NCI-H1105 treated with DMSO at 0.1 percent for 48 hours (cell line): ENCODE results near the gene GTF2IRD1.
"Not testable (repeated sequence)": the region's sequence is repeated elsewhere in the genome, so short reads cannot be mapped to it uniquely, and the experiment has no call there.

ENCODE experiments used
- DNase-seq: peaks from one replicate; lab custom pipeline; 2025; lab: John Stamatoyannopoulos, UW

Gene GTF2IRD1

DNA sequence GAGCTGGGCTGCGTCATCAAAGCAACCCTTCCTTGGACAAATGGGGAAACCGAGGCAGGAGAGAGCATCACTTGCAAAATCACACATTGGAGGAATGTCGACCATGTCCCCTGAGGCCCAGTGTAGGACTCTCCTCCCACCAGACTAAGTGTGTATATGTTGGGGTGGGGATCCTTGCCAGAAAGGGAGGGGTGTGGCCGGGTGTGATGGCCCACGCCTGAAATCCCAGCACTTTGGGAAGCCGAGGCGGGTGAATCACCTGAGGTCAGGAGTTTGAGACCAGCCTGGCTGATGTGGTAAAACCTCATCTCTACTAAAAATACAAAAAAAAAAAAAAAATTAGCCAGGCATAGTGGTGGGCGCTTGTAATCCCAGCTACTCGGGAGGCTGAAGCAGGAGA lies 23.3 kb upstream of the GTF2IRD1 start:
- DNase-seq, result not testable (repeated sequence)

GRCh38 chr7:74430961-74431466 lies 22.7 kb upstream of the GTF2IRD1 start:
- DNase-seq, result no peak

DNA sequence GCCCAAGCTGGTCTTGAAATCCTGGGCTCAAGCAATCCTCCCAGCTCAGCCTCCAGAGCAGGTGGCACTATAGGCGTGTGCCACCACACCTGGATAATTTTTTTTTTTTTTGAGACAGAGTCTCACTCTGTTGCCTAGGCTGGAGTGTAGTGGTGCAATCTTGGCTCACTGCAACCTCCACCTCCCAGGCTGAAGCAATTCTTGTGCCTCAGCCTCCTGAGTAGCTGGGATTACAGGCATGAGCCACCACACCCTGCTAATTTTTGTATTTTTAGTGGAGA lies 16.5 kb upstream of the GTF2IRD1 start:
- not testable (repeated sequence) for DNase-seq

DNA sequence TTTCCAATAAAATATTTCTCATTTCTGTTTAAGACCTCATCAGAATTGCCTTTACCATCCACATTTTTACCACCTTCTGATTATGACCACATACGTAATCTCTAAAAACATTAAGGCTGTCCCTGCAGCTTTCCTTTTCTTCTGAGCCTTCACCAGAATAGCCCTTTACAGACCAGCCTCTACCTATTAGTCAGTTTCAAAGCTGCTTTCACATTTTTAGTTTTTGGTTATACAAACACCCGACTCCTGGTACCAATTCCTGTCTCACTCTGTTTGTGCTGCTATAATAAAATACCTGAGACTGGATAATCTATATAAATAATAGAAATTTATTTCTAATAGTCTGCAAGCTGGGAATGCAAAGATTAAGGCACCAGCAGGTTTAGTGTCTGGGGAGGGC lies 15.4 kb upstream of the GTF2IRD1 start:
- no peak for DNase-seq

DNA sequence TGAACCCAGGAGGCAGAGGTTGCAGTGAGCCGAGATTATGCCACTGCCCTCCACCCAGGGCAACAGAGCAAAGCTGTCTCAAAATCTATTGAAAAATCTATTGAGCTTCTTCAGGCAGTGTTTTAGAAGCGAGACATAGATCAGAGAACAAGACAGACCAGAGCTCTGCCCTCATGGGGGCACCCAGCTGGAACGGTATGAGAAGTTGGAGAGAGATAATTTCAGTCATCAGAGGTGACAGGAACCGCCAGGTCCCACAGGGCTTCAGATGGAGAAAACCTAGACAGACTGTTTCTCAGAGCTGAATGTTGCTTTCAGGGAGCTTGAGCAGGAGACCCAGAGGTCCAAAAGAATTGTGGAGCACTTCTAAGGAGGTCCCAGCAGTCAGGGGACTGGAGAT lies 14.2 kb upstream of the GTF2IRD1 start:
- DNase-seq, result no peak

DNA sequence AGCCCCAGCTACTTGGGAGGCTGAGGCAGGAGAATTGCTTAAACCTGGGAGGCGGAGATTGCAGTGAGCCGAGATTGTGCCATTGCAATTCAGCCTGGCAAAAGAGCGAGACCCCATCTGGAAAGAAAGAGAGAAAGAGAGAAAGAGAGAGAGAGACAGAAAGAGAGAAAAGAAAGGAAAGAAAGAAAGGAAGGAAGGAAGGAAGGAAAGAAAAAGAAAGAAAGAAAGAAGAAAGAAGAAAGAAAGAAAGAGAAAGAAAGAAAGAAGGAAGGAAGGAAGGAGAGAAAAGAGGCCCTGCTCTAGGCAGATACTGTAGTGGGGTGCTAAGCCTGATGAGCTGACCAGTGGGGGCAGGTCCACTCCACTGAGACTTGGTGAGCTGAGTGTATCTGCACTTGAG lies 13.6 kb upstream of the GTF2IRD1 start:
- not testable (repeated sequence) for DNase-seq

DNA sequence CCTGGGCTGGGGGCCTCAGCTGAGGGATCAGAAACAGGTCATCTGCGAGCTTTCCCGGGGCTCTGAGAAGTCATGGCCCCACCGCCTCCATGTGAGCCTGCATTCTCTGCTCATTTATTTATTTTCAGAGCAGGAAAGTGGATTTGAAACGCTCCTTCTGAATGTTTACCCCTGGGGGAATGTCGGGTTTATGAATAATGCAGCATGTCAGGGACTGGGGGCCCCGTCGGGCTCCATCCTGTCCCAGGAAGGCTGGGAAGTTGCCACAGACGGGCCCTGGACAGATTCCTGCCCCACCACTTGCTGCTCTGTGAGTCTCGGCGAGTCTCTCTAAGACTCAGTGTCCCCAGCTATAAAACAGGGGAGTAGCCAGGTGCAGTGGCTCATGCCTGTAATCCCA lies 11.9 kb upstream of the GTF2IRD1 start:
- no peak for DNase-seq

DNA sequence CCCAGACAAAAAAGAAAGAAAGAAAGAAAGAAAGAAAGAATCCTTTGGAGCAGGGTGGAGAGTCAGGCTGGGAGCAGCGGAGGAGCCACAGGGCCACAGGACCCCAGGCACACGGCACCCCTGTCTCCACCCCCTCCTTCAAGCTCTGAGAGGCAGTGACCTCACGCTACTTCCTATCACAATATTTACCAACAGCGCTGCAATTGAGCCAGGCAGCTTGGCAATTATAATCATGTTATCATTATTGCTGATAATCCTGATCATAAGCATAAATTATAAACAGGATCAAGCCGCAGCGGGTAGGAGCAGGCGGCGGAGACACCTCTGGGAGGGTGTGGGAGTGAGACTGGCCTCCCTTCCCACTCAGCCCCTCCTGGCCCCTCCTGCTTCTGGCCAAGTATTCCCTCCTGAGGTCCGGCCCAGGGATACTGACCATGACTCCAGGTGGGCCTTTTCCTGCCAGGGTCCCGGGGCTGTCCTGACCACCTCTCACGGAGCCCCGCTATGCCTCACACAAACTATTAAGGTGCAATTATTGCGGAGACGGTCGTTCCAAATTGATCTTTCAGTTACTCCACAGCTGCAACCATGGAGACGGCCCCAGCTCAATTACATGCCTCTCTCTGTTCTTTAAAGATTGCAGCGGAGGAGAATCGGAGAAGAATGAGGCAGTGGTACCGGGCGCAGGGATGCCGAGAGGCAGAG lies 10.0 kb upstream of the GTF2IRD1 start:
- DNase-seq, result no peak

GRCh38 chr7:74449144-74449543 lies 4.6 kb upstream of the GTF2IRD1 start:
- DNase-seq, result no peak

GRCh38 chr7:74449809-74450397 lies 3.8 kb upstream of the GTF2IRD1 start:
- DNase-seq, result no peak

- no peak for DNase-seq
Measured at GRCh38 chr7:74452748-74453321, 871 bp upstream of the GTF2IRD1 start.

DNA sequence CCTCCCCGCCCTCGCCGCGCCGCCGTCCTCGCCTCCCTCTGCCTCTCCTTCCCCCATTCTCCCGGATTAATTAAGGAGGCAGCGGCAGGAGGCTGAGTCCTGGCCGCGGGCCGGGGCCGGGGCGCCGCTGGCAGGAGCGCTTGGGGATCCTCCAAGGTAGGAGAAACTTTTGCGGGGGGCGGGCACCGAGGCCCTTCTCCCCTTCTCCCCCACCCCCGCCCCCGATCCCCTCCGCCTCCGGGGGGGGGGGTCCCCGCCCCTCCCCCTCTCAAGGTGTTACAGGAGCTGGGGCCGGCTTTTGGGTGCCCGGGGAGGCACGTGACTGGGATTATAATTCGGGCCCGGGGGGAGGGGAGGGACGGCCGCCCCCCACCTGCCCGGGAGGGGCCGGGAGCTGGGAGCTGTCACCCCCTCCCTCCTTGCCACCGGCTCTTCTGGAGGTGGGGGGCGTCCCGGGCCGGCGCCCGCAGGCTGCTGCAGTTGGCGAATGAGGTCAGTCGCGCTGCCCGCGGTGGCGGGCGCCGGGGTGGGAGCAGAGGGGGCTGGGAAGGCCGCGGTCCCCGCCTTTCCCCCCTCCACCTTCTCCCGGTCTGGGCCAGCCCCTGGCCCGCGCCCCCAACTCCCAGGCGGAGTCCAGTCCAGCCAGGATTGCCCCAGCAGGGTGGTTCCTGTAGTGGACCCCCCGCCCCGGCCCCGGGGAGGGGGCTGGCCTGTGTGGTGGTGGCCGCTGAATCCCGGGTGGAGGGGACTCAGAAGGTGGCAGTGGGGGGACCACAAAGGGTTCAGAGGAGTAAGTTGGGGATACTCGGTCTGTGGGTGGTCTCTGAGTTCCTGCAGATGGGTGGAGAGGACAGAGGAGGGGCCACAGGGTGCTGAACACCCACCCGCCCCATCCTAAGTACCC lies 567 bp downstream of the GTF2IRD1 start:
- no peak for DNase-seq

- no peak for DNase-seq
Measured at GRCh38 chr7:74454925-74455288, 1.2 kb downstream of the GTF2IRD1 start.

DNA sequence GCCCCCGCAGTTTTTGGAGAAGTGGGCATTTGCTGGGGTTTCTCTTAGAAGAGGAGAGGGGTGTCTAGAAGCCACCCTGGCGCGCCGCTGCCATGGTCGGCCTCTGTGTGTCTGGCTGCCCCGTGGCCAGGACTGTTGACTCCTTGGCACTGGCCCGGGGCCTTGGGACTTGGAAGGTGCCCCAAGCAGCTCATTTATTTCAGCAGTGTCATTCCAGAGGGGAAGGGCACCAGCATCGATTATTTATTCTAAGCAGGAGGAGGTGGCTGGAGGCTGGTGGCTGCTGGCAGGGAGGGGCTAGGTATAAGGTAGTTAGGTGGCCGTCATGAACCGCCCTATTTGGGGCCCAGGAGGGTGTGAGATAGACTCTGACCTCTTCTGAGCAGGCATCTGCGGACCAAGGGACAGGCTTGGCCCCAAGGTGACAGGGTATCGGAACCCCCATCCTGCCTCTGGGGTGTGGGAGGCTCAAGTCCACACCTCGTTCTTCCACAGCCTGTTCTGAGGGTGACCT lies 1.6 kb downstream of the GTF2IRD1 start:
- DNase-seq, result no peak

- no peak for DNase-seq
Measured at GRCh38 chr7:74455928-74456327, 2.2 kb downstream of the GTF2IRD1 start.

GRCh38 chr7:74457007-74457406 lies 3.3 kb downstream of the GTF2IRD1 start:
- DNase-seq, result no peak

DNA sequence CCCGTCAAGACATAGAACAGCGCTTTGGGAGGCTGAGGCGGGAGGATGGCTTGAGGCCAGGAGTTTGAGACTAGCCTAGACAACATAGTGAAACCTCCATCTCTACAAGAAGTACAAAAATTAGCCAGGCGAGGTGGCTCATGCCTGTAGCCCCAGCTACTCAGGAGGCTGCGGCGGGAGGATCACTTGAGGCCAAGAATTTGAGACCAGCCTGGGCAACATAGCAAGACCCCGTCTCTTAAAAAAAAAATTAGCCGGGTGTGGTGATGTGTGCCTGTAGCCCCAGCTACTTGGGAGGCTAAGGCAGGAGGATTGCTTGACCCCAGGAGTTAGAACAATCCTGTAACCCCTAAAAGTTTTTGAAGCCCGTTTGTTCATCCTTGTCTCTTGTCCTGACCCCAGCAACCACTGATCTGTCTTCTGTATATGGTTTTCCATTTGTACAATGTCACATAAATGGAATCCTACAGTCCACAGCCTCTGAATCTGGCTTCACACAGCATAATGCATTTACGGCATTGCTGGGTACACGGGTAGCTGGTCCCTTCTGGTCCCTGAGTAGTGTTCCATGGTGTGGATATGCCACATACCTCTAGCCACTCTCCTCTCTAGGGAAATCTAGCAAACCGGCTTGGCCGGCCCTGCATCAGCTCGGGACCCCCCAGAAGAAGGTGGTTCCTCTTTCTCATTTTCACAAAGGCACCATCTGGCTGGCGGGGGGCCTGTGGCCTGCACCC lies 8.4 kb downstream of the GTF2IRD1 start:
- no peak for DNase-seq

- DNase-seq, result no peak
Measured at GRCh38 chr7:74462707-74463100, 9.0 kb downstream of the GTF2IRD1 start.

DNA sequence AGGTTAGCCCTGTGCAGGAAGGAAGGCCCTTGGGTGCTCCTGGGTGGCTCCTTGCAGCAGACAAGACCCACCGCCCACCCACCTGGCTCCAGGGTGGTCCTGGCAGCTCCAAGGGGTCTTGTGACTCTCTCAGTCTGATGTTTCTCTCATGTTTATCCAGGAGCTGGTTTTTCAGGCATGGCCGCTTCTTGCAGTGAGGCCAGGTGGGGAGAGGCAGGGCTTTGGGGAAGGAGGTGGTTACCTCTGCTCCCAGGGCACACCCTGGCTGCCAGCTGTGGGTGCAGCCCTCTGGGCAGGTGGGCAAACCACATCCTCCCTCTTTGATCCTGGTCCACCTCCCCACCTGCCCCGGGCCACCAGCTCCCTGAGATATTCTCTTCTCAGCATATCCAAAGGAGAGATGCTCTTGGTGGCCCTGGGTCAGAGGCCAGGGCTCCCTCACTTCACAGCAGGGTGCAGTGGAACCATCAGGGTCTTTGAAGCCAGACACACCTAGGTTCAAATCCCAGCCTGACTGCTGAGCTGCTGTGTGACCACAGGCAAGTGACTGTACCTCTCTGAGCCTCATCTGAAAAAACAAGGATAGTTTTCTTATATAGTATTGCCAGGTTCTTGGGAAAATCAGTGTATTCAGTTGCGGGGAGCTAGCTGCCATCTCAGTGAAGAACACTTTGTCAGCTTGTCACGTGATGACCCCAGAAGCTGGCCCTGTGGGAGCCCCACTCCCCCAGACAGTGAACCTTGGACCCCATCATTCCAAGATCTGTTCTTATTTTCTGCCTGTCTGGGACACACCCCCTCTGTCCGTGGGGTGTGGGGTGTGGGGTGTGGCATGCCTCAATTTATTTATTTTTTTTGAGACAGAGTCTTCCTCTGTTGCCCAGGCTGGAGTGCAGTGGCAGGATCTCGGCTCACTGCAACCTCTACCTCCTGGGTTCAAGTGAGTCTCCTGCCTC lies 11.5 kb downstream of the GTF2IRD1 start:
- no peak for DNase-seq

- no peak for DNase-seq
Measured at GRCh38 chr7:74466196-74466813, 12.6 kb downstream of the GTF2IRD1 start.
